H1 (cell line): ENCODE measurements around the gene GABRR1. TPM values are rescaled to one million over a fixed set of nuclear protein-coding genes. Genes with fewer than 3 reads are reported as not detected.

ENCODE experiments used
- CTCF ChIA-PET: fragments of 300-600 bp; sonication (Branson Sonifier 250); formaldehyde crosslinking; loops from one replicate; lab custom pipeline; 2021; ENCODE audit not compliant: partially characterized antibody; lab: Charles Lee
- POLR2A ChIA-PET: fragments of 300-600 bp; sonication (Branson Sonifier 250); formaldehyde crosslinking; loops from one replicate; lab custom pipeline; 2021; ENCODE audit warnings: inconsistent platforms; ENCODE audit not compliant: partially characterized antibody; lab: Charles Lee
- DNase-seq, 2 experiments: peaks; one replicate each; pipeline versions ENCODE4 v3.0.0 to v3.0.0-alpha.2; 2010 to 2022; ENCODE audit warnings: low spot score in 2 of 2, low read depth in 1 of 2, mixed read lengths in 1 of 2
- FAIRE-seq: peaks from 2 replicates; lab custom pipeline; 2011; peaks lifted over from hg19 to GRCh38; lab: Jason Lieb, UNC
- H2AFZ ChIP-seq: 2 replicates; pipeline ENCODE4 v1.8.1; 2012; ENCODE audit warnings: low read length, inconsistent platforms
- H2AK5ac ChIP-seq: 2 replicates; pipeline ENCODE4 v1.6.1; 2013; ENCODE audit warnings: low read depth, low read length
- H2BK120ac ChIP-seq: replicated peaks from 2 replicates; pipeline ENCODE3; 2013; ENCODE audit warnings: low read depth, low read length, inconsistent platforms
- H2BK12ac ChIP-seq: 2 replicates; pipeline ENCODE4 v1.6.1; 2013; ENCODE audit warnings: low read depth, low read length
- H2BK15ac ChIP-seq: 2 replicates; pipeline ENCODE4 v1.6.1; 2013; ENCODE audit warnings: low read length
- H2BK20ac ChIP-seq: 2 replicates; pipeline ENCODE4 v1.6.1; 2013; ENCODE audit warnings: low read length
- H2BK5ac ChIP-seq: 2 replicates; pipeline ENCODE4 v1.6.1; 2013; ENCODE audit warnings: low read depth, low read length
- H3K14ac ChIP-seq: 2 replicates; pipeline ENCODE4 v1.6.1; 2013; ENCODE audit warnings: inconsistent platforms; ENCODE audit not compliant: insufficient read length
- H3K18ac ChIP-seq: 2 replicates; pipeline ENCODE4 v1.6.1; 2013; ENCODE audit warnings: low read length; ENCODE audit errors: extremely low read depth
- H3K23ac ChIP-seq: 2 replicates; pipeline ENCODE4 v1.6.1; 2013; ENCODE audit warnings: inconsistent platforms; ENCODE audit not compliant: insufficient read length
- H3K23me2 ChIP-seq: 2 replicates; pipeline ENCODE4 v1.6.1; 2013; ENCODE audit warnings: low read depth, low read length
- H3K27ac ChIP-seq: 2 replicates; pipeline ENCODE4 v1.6.1; 2011; ENCODE audit warnings: low read depth, low read length, inconsistent platforms
- H3K27me3 ChIP-seq, 4 experiments: replicated peaks in 1 of 4; 1 replicate in 1 of 4; 2 replicates in 3 of 4; pipeline versions ENCODE4 v1.6.1 to v1.8.1; 2011 to 2013; ENCODE audit warnings: low read length in 3 of 4, mild to moderate bottlenecking in 3 of 4, inconsistent platforms in 2 of 4, mixed read lengths in 2 of 4, moderate library complexity in 1 of 4; ENCODE audit not compliant: control insufficient read depth in 3 of 4, insufficient read depth in 3 of 4; ENCODE audit errors: extremely low read depth in 1 of 4
- H3K36me3 ChIP-seq, 4 experiments: 2 replicates each; pipeline versions ENCODE4 v1.6.1 to v1.8.1; 2011 to 2013; ENCODE audit warnings: mild to moderate bottlenecking in 4 of 4, low read length in 3 of 4, moderate library complexity in 2 of 4, control low read depth in 1 of 4, inconsistent platforms in 1 of 4; ENCODE audit not compliant: insufficient read depth in 4 of 4, control insufficient read depth in 2 of 4
- H3K4ac ChIP-seq: replicated peaks from 2 replicates; pipeline ENCODE3; 2013; ENCODE audit warnings: low read length, low read depth, mixed read lengths, inconsistent platforms; ENCODE audit not compliant: insufficient read length
- H3K4me1 ChIP-seq, 4 experiments: replicated peaks in 1 of 4; 1 replicate in 1 of 4; 2 replicates in 3 of 4; pipeline versions ENCODE4 v1.6.1 to v1.8.1; 2011 to 2013; ENCODE audit warnings: low read length in 3 of 4, inconsistent platforms in 2 of 4, mixed read lengths in 1 of 4; ENCODE audit not compliant: insufficient read depth in 4 of 4, control insufficient read depth in 3 of 4
- H3K4me2 ChIP-seq, 2 experiments: 2 replicates each; pipeline versions ENCODE4 v1.6.1 to v1.8.1; 2011 to 2013; ENCODE audit warnings: low read depth in 2 of 2, low read length in 2 of 2, control low read depth in 1 of 2, inconsistent platforms in 1 of 2, mild to moderate bottlenecking in 1 of 2; ENCODE audit not compliant: insufficient read depth in 1 of 2
- H3K4me3 ChIP-seq, 4 experiments: fragments of 200-600, 300-600 bp in 1 of 4; sonication (generic), shearing (Covaris generic), sonication (Bioruptor Twin) in 1 of 4; 2 replicates each; pipeline versions ENCODE4 v1.5.1 to v1.8.1; 2011 to 2016; ENCODE audit warnings: low read length in 4 of 4, low read depth in 3 of 4, control low read depth in 2 of 4, inconsistent platforms in 2 of 4, mild to moderate bottlenecking in 2 of 4, mixed read lengths in 1 of 4, moderate library complexity in 1 of 4; ENCODE audit not compliant: insufficient read depth in 2 of 4; ENCODE audit errors: extremely low read depth in 1 of 4
- H3K56ac ChIP-seq: replicated peaks from 2 replicates; pipeline ENCODE3; 2013; ENCODE audit warnings: low read depth, mild to moderate bottlenecking, mixed read lengths, low read length, inconsistent platforms; ENCODE audit not compliant: insufficient read length
- H3K79me1 ChIP-seq: 2 replicates; pipeline ENCODE4 v1.6.1; 2013; ENCODE audit warnings: low read depth, low read length, control low read depth
- H3K79me2 ChIP-seq, 2 experiments: 2 replicates each; pipeline versions ENCODE4 v1.6.1 to v1.8.1; 2012 to 2013; ENCODE audit warnings: low read length in 2 of 2, mild to moderate bottlenecking in 2 of 2, inconsistent platforms in 1 of 2; ENCODE audit not compliant: insufficient read depth in 2 of 2, control insufficient read depth in 1 of 2
- H3K9ac ChIP-seq, 4 experiments: replicated peaks in 1 of 4; 1 replicate in 1 of 4; 2 replicates in 3 of 4; pipeline versions ENCODE4 v1.6.1 to v1.8.1; 2011 to 2013; ENCODE audit warnings: low read depth in 3 of 4, low read length in 3 of 4, control low read depth in 2 of 4, mild to moderate bottlenecking in 2 of 4, moderate library complexity in 2 of 4, inconsistent platforms in 1 of 4; ENCODE audit errors: extremely low read depth in 1 of 4
- H3K9me3 ChIP-seq, 2 experiments: 2 replicates each; pipeline versions ENCODE4 v1.6.1 to v1.8.1; 2012 to 2013; ENCODE audit warnings: mild to moderate bottlenecking in 2 of 2, moderate library complexity in 2 of 2, control low read depth in 1 of 2, inconsistent platforms in 1 of 2, low read depth in 1 of 2, low read length in 1 of 2, mixed read lengths in 1 of 2; ENCODE audit not compliant: insufficient read depth in 2 of 2
- H4K20me1 ChIP-seq, 2 experiments: replicated peaks in 1 of 2; 2 replicates each; pipeline versions ENCODE3 to v1.8.1; 2011 to 2013; ENCODE audit warnings: inconsistent platforms in 2 of 2, low read length in 2 of 2, mild to moderate bottlenecking in 1 of 2; ENCODE audit not compliant: insufficient read depth in 2 of 2, control insufficient read depth in 1 of 2
- H4K5ac ChIP-seq: 2 replicates; pipeline ENCODE4 v1.6.1; 2013; ENCODE audit warnings: low read length, low read depth, mixed read lengths, inconsistent platforms; ENCODE audit not compliant: insufficient read length
- H4K8ac ChIP-seq: 2 replicates; pipeline ENCODE4 v1.8.0; 2013; ENCODE audit warnings: mild to moderate bottlenecking, moderate library complexity, low read length, inconsistent platforms; ENCODE audit not compliant: insufficient read depth; ENCODE audit errors: extremely low read depth
- H4K91ac ChIP-seq: replicated peaks from 2 replicates; pipeline ENCODE3; 2013; ENCODE audit warnings: low read length, mixed read lengths, inconsistent platforms; ENCODE audit not compliant: insufficient read length
- CBX5 ChIP-seq: fragments of 300-800, 300-1000 bp; sonication (generic); IDR thresholded peaks from 2 replicates; pipeline ENCODE4 v1.7.1; 2016; ENCODE audit warnings: antibody characterized with exemption, low read length, low read depth
- CEBPB ChIP-seq: IDR thresholded peaks from 2 replicates; pipeline ENCODE4 v1.6.1; 2012; ENCODE audit warnings: low read depth, low read length
- GTF2F1 ChIP-seq: IDR thresholded peaks from 2 replicates; pipeline ENCODE4 v1.6.1; 2012; ENCODE audit warnings: low read depth, low read length, improper control_type of control experiment, borderline replicate concordance
- POLR2A ChIP-seq, 2 experiments: IDR thresholded peaks; 1 replicate in 1 of 2; 2 replicates in 1 of 2; pipeline ENCODE4 v1.6.1; 2011; ENCODE audit warnings: low read depth in 2 of 2, low read length in 2 of 2, mild to moderate bottlenecking in 2 of 2; ENCODE audit errors: control extremely low read depth in 1 of 2
- RBBP5 ChIP-seq: IDR thresholded peaks from 2 replicates; pipeline ENCODE4 v1.7.1; 2012; ENCODE audit warnings: low read depth, mild to moderate bottlenecking, inconsistent platforms, low read length, moderate library complexity, borderline replicate concordance
- SIN3A ChIP-seq, 2 experiments: IDR thresholded peaks in 1 of 2; conservative IDR thresholded peaks in 1 of 2; 2 replicates each; pipeline ENCODE4 v1.6.1; 2011 to 2012; ENCODE audit warnings: low read length in 2 of 2, improper control_type of control experiment in 1 of 2, low read depth in 1 of 2, mild to moderate bottlenecking in 1 of 2
- WGBS, 2 experiments: shearing (Covaris generic) in 1 of 2; methylation state at CpG; one replicate each; pipeline versions ENCODE4 v1.1.6 to v1.1.7; 2013 to 2015; ENCODE audit warnings: low lambda C conversion rate in 2 of 2, mixed read lengths in 2 of 2, inconsistent platforms in 1 of 2, low coverage in 1 of 2, missing lambda C conversion rate in 1 of 2; ENCODE audit not compliant: insufficient replicate concordance in 2 of 2, insufficient coverage in 1 of 2, insufficient read length in 1 of 2; ENCODE audit errors: extremely low coverage in 1 of 2, missing lambda C conversion rate in 1 of 2; 5-methylcytosine and 5-hydroxymethylcytosine counted together
- polyA plus RNA-seq, 7 experiments: library from polyadenylated mRNA; depleted of rRNA in 3 of 7; stranded (reverse) in 5 of 7; unstranded in 2 of 7; fragments of >200 nt in 5 of 7; fragments of 200-250 nt in 2 of 7; gene quantifications; 1 replicate in 5 of 7; 2 replicates in 1 of 7; 4 replicates in 1 of 7; pipeline versions ENCODE4 v1.2.1 to v1.2.3, GENCODE V29; 2011 to 2013; ENCODE audit warnings: missing spikeins in 2 of 7, mixed read lengths in 2 of 7
- total RNA-seq: library from RNA; stranded (reverse); fragmentation: NEBNext Ultra II Directional; extraction: Animal tissue kit (Norgen Biotek cat#: 25700); gene quantifications from 2 replicates; pipeline ENCODE4 v1.2.1, GENCODE V29; 2021
- TF ChIP-seq, protein P1 (sequence below), 3 experiments: IDR thresholded peaks; 1 replicate in 2 of 3; 2 replicates in 1 of 3; pipeline versions ENCODE4 v1.5.1 to v1.6.1; 2011; ENCODE audit warnings: low read length in 3 of 3, mild to moderate bottlenecking in 3 of 3, inconsistent platforms in 2 of 3, low read depth in 1 of 3, moderate library complexity in 1 of 3; ENCODE audit not compliant: insufficient read depth in 1 of 3; ENCODE audit errors: control extremely low read depth in 1 of 3

Gene GABRR1
- total and polyA plus RNA-seq, 2 of the 8 experiments (the other 6 are each of a cell fraction or from before 2014, with no cell fraction given), result 0.60 to 0.63 TPM

- Histone ChIP-seq H3K4ac (no peak overlapping the region), H3K9ac (no peak overlapping the region), H2AFZ (no peak overlapping the region), H3K27ac (no peak overlapping the region), H4K91ac (no peak overlapping the region), H3K79me2 (no peaks in the 10 kb centered on the region), H3K4me1 (peaks cover 0 to 16% (median 10%) of the 10 kb centered on the region in 4 experiments; a peak in 5 of 7 replicates), H3K9me3 (no peaks in the 10 kb centered on the region), H3K14ac (no peak overlapping the region), H3K36me3 (no peaks in the 10 kb centered on the region), H4K20me1 (no peaks in the 10 kb centered on the region), H3K56ac (no peak overlapping the region), H2BK120ac (no peak overlapping the region), H3K18ac (no peak overlapping the region), H2BK20ac (no peak overlapping the region), H3K79me1 (no peaks in the 10 kb centered on the region), H2BK5ac (no peak overlapping the region), H2BK12ac (no peak overlapping the region), H3K4me2 (no peak overlapping the region), H3K27me3 (no peaks in the 10 kb centered on the region), H2BK15ac (no peak overlapping the region), H3K23ac (no peak overlapping the region), H4K8ac (no peak overlapping the region), H3K23me2 (no peaks in the 10 kb centered on the region; the same call in 1 of the 2 replicates), H4K5ac (no peak overlapping the region), H2AK5ac (no peak overlapping the region), H3K4me3 (no peak overlapping the region)
- POLR2A ChIA-PET, result no interaction called here
- no peak for FAIRE-seq
- TF ChIP-seq POLR2A (IDR thresholded peaks at IDR 0.05; ENCODE audit: control extremely low read depth in 1 of 2, low read depth in 2 of 2, low read length in 2 of 2) (no peak), CBX5 (no peak), SIN3A (conservative IDR thresholded peaks at IDR 0.05 in 1 of 2, IDR thresholded peaks at IDR 0.05 in 1 of 2; ENCODE audit: low read depth in 1 of 2, low read length in 2 of 2) (no peak), GTF2F1 (no peak), RBBP5 (no peak), CEBPB (no peak)
- TF ChIP-seq, protein P1, sequence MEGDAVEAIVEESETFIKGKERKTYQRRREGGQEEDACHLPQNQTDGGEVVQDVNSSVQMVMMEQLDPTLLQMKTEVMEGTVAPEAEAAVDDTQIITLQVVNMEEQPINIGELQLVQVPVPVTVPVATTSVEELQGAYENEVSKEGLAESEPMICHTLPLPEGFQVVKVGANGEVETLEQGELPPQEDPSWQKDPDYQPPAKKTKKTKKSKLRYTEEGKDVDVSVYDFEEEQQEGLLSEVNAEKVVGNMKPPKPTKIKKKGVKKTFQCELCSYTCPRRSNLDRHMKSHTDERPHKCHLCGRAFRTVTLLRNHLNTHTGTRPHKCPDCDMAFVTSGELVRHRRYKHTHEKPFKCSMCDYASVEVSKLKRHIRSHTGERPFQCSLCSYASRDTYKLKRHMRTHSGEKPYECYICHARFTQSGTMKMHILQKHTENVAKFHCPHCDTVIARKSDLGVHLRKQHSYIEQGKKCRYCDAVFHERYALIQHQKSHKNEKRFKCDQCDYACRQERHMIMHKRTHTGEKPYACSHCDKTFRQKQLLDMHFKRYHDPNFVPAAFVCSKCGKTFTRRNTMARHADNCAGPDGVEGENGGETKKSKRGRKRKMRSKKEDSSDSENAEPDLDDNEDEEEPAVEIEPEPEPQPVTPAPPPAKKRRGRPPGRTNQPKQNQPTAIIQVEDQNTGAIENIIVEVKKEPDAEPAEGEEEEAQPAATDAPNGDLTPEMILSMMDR (IDR thresholded peaks at IDR 0.05; ENCODE audit: control extremely low read depth in 1 of 3, insufficient read depth in 1 of 3, low read depth in 1 of 3, low read length in 3 of 3), result no peak
- 89% methylated on average over 6 of the region's 6 CpGs; no CpG with 5 or more reads in 1 of the 2 experiments for WGBS, 2 experiments
- CTCF ChIA-PET, result interaction anchor here (0.6 to 2.6 kb wide), 7 partner anchors 9 to 225 kb away, joined by 3 to 9 read pairs (median 3); no protein-coding TSS in a partner anchor
- no peak for DNase-seq
These were observed 7.7 kb downstream of the GABRR1 start for GRCh38 chr6:89209457-89209856.
